ENCODE measurements around the gene BRMS1.

The BRMS1 gene

GRCh38 chr11:66317723-66318599 is 26.9 kb downstream of the BRMS1 start:
- H3K9me3 ChIP-seq (ENCODE audit: control insufficient read depth, low read length) = peaks cover 3% of the 10 kb centered on the region
- 43 to 47% methylated on average over 9 to 12 of the region's 16 CpGs for WGBS, 2 experiments (ENCODE audit: insufficient coverage in 2 of 2)
- peaks cover 53% of the 10 kb centered on the region for H3K4me1 ChIP-seq (ENCODE audit: control insufficient read depth, insufficient read depth, low read length, poor library complexity, severe bottlenecking)
- H3K27ac ChIP-seq (ENCODE audit: low read depth, low read length, severe bottlenecking) = peak overlapping the region; percentile 95
- H3K36me3 ChIP-seq (ENCODE audit: control insufficient read depth, insufficient read depth, low read length) = no peaks in the 10 kb centered on the region
- H3K4me3 ChIP-seq (ENCODE audit: extremely low read depth, insufficient read depth, low read length, poor library complexity, severe bottlenecking) = no peak overlapping the region

DNA sequence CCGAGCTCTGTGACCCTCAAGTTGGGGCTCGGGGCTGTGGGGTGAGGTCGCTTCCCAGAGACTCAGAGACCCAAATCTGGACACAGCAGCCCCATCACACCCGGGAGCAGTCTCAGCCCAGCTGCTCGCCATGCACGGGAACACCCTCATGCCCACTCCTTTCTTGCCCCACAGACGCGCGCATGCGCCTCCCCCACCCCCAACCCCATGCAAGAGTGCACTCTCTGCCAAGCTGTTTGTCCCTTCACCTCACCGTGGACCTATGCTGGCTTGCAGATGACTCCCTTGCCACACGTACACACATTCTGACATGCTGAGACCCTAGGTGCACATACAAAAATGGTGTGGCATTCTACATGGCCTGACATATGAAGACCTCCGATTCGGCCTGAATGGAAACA is 27.6 kb downstream of the BRMS1 start:
- H3K9me3 ChIP-seq (ENCODE audit: control insufficient read depth, low read length) = peaks cover 3% of the 10 kb centered on the region
- peak overlapping the region; percentile 23 for H3K4me3 ChIP-seq (ENCODE audit: extremely low read depth, insufficient read depth, low read length, poor library complexity, severe bottlenecking)
- H3K36me3 ChIP-seq (ENCODE audit: control insufficient read depth, insufficient read depth, low read length) = no peaks in the 10 kb centered on the region
- peak overlapping the region; percentile 95 for H3K27ac ChIP-seq (ENCODE audit: low read depth, low read length, severe bottlenecking)
- peaks cover 53% of the 10 kb centered on the region for H3K4me1 ChIP-seq (ENCODE audit: control insufficient read depth, insufficient read depth, low read length, poor library complexity, severe bottlenecking)
- 22 to 33% methylated on average over 12 to 13 of the region's 14 CpGs for WGBS, 2 experiments (ENCODE audit: insufficient coverage in 2 of 2)

DNA sequence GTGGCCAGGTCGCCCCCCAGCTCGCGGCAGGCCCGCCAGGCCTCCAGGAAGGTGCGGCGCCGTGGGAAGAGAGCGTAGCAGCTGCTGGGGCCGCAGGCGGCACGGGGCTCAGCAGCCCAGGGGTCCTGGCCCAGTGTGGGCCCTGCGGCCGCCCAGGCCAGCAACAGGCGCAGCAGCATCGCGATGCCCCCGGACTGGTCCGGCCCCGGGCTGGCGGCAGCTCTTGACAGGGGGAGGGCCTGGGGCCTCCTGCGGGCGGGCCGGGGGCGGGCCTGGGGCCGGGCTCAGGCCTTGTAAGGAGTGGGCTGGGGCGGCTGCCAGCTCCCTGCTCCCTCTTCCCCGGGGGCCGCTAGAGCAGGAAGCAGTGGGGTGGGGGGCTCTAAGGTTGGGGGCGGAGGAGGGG is 28.1 kb downstream of the BRMS1 start, which contains the start of gene CD248:
CD248 (minus strand) TSS at position 196 of the 403 bp plus-strand sequence; CDS start at position 179, 17 bp downstream.
- peak within 1 kb of the TSS; percentile 23 for H3K4me3 ChIP-seq (ENCODE audit: extremely low read depth, insufficient read depth, low read length, poor library complexity, severe bottlenecking)
- WGBS, 2 experiments (ENCODE audit: insufficient coverage in 2 of 2) = 35 to 48% methylated on average over 11 to 14 of the region's 29 CpGs

GRCh38 chr11:66315921-66316811 is 28.7 kb downstream of the BRMS1 start:
- WGBS, 2 experiments (ENCODE audit: insufficient coverage in 2 of 2) = 93% methylated on average over 52 of the region's 52 CpGs
- no peak overlapping the region for H3K27ac ChIP-seq (ENCODE audit: low read depth, low read length, severe bottlenecking)
- peak overlapping the region; percentile 23 for H3K4me3 ChIP-seq (ENCODE audit: extremely low read depth, insufficient read depth, low read length, poor library complexity, severe bottlenecking)

More for the DNA sequence above, 28.1 kb downstream of the BRMS1 start, which contains the start of gene CD248:
- peaks cover 3% of the 10 kb centered on the region for H3K9me3 ChIP-seq (ENCODE audit: control insufficient read depth, low read length)
- peaks cover 53% of the 10 kb centered on the region for H3K4me1 ChIP-seq (ENCODE audit: control insufficient read depth, insufficient read depth, low read length, poor library complexity, severe bottlenecking)
- H3K27ac ChIP-seq (ENCODE audit: low read depth, low read length, severe bottlenecking) = peak within 1 kb of the TSS; percentile 95
- H3K36me3 ChIP-seq (ENCODE audit: control insufficient read depth, insufficient read depth, low read length) = no peaks in the 10 kb centered on the region

GRCh38 chr11:66315498-66315885 is 29.4 kb downstream of the BRMS1 start:
- WGBS, 2 experiments (ENCODE audit: insufficient coverage in 2 of 2) = 97% methylated on average over 14 of the region's 14 CpGs
- H3K27ac ChIP-seq (ENCODE audit: low read depth, low read length, severe bottlenecking) = peak overlapping the region; percentile 29
- H3K9me3 ChIP-seq (ENCODE audit: control insufficient read depth, low read length) = peaks cover 3% of the 10 kb centered on the region
- peaks cover 59% of the 10 kb centered on the region for H3K4me1 ChIP-seq (ENCODE audit: control insufficient read depth, insufficient read depth, low read length, poor library complexity, severe bottlenecking)
- peak overlapping the region; percentile 39 for H3K4me3 ChIP-seq (ENCODE audit: extremely low read depth, insufficient read depth, low read length, poor library complexity, severe bottlenecking)
- H3K36me3 ChIP-seq (ENCODE audit: control insufficient read depth, insufficient read depth, low read length) = no peaks in the 10 kb centered on the region

More at GRCh38 chr11:66315921-66316811, 28.7 kb downstream of the BRMS1 start:
- H3K4me1 ChIP-seq (ENCODE audit: control insufficient read depth, insufficient read depth, low read length, poor library complexity, severe bottlenecking) = peaks cover 57% of the 10 kb centered on the region
- H3K9me3 ChIP-seq (ENCODE audit: control insufficient read depth, low read length) = peaks cover 3% of the 10 kb centered on the region
- H3K36me3 ChIP-seq (ENCODE audit: control insufficient read depth, insufficient read depth, low read length) = no peaks in the 10 kb centered on the region

DNA sequence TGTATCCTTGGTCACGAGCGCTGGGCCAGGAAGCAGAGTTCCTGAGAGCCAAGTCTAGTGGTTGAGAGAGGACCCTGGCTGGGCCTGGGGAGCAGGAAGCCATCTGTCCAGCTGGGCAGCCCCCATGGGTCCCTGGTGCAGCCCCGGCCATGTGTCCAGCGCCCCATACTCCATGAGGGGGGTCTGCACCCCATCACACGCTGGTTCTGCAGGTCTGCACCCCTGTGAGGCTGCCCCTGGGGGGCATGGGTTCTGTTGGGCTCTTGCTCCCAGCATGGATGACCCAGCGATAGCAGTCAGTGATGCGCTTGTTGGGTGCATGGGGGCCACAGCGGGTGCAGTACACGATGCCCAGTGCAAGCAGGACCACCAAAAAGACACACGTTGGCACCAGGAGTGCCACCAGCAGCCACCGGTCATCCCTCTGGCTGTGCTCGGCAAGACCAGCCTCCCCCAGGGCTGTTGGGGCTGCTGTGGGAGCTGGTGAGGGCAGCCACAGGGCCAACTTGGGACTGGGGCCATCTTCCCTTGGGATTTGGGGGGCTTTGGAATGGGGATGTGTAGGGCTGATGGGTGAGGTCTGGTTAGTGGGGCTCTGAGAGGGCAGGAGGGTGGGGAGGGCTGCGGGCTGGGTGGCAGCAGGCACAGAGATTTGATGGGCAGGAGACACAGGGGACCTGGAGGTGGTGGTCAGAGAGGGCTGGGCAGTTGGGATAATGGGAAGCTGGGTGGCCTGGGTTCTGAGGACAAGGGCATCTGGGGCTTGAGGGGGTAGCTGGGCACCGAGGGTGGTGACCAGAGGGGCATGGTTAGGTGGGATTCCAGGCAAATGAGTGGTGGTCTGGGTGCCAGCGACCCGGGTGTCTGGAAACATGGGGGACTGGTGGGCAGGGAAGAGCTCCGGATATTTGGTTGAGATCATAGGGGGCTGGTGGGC is 30.1 kb downstream of the BRMS1 start:
- H3K4me3 ChIP-seq (ENCODE audit: extremely low read depth, insufficient read depth, low read length, poor library complexity, severe bottlenecking) = peak overlapping the region; percentile 39
- H3K4me1 ChIP-seq (ENCODE audit: control insufficient read depth, insufficient read depth, low read length, poor library complexity, severe bottlenecking) = peaks cover 59% of the 10 kb centered on the region
- peak overlapping the region; percentile 98 for H3K27ac ChIP-seq (ENCODE audit: low read depth, low read length, severe bottlenecking)
- 92 to 95% methylated on average over 16 to 17 of the region's 17 CpGs for WGBS, 2 experiments (ENCODE audit: insufficient coverage in 2 of 2)
- no peaks in the 10 kb centered on the region for H3K36me3 ChIP-seq (ENCODE audit: control insufficient read depth, insufficient read depth, low read length)
- H3K9me3 ChIP-seq (ENCODE audit: control insufficient read depth, low read length) = peaks cover 3% of the 10 kb centered on the region

- Histone ChIP-seq H3K4me3 (ENCODE audit: extremely low read depth, insufficient read depth, low read length, poor library complexity, severe bottlenecking) (peak overlapping the region; percentile 39), H3K4me1 (ENCODE audit: control insufficient read depth, insufficient read depth, low read length, poor library complexity, severe bottlenecking) (peaks cover 64% of the 10 kb centered on the region), H3K9me3 (ENCODE audit: control insufficient read depth, low read length) (no peaks in the 10 kb centered on the region), H3K36me3 (ENCODE audit: control insufficient read depth, insufficient read depth, low read length) (no peaks in the 10 kb centered on the region), H3K27ac (ENCODE audit: low read depth, low read length, severe bottlenecking) (peak overlapping the region; percentile 98)
- WGBS, 2 experiments (ENCODE audit: insufficient coverage in 2 of 2) = no CpG with 5 or more reads among the region's 1 CpG
These were observed 30.8 kb downstream of the BRMS1 start for GRCh38 chr11:66314186-66314501.

DNA sequence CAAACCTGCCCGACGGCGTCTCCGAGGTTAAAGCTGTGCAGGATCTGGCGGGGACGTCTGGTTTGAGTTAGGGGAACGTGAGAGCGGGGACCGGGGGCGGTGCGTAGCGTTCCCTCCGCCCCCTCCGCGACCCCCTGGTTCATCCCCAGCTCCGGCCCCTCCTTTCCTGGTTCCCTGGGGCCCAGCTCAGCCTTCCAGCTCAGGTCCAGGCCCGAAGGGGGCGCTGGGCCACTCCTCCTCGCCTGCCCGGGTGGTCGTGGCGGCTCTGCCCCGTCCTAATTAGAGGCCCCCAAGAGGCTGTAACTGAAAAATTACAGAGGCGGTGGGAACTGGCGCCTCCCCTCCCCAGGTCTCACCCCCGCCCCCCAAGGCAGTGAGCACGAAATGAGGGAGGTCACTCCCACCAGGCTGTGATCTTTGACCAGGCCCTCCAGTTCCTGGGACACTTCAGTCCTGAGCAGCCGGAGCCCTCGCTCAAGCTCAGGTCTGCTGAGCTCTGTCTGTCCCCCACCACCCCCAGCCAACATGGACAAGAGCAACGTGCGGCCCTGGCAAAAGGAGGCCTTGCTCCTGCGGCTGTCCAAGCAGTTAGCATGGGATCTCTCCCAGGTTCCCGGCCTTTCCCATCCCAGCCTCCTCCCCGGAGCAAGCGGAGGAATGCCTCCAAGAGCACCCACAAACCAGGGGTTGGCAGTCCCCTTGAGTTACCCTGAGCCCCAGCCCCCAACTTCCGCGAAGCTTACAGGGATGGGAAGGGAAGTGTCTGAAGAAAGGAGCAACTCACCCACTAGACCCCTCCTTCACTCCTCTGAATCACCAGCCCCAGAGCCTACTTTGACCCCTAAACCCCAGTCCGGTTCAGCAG is 31.4 kb downstream of the BRMS1 start:
- H3K4me3 ChIP-seq (ENCODE audit: extremely low read depth, insufficient read depth, low read length, poor library complexity, severe bottlenecking) = peak overlapping the region; percentile 39
- H3K4me1 ChIP-seq (ENCODE audit: control insufficient read depth, insufficient read depth, low read length, poor library complexity, severe bottlenecking) = peaks cover 62% of the 10 kb centered on the region
- peak overlapping the region; percentile 98 for H3K27ac ChIP-seq (ENCODE audit: low read depth, low read length, severe bottlenecking)
- 15 to 16% methylated on average over 21 to 26 of the region's 38 CpGs for WGBS, 2 experiments (ENCODE audit: insufficient coverage in 2 of 2)
- H3K36me3 ChIP-seq (ENCODE audit: control insufficient read depth, insufficient read depth, low read length) = no peaks in the 10 kb centered on the region
- H3K9me3 ChIP-seq (ENCODE audit: control insufficient read depth, low read length) = no peaks in the 10 kb centered on the region

GRCh38 chr11:66312549-66313320 is 32.2 kb downstream of the BRMS1 start:
- 1% methylated on average over 30 to 49 of the region's 52 CpGs for WGBS, 2 experiments (ENCODE audit: insufficient coverage in 2 of 2)
- Histone ChIP-seq H3K27ac (ENCODE audit: low read depth, low read length, severe bottlenecking) (peak overlapping the region; percentile 98), H3K4me3 (ENCODE audit: extremely low read depth, insufficient read depth, low read length, poor library complexity, severe bottlenecking) (peak overlapping the region; percentile 47), H3K9me3 (ENCODE audit: control insufficient read depth, low read length) (no peaks in the 10 kb centered on the region), H3K4me1 (ENCODE audit: control insufficient read depth, insufficient read depth, low read length, poor library complexity, severe bottlenecking) (peaks cover 54% of the 10 kb centered on the region), H3K36me3 (ENCODE audit: control insufficient read depth, insufficient read depth, low read length) (no peaks in the 10 kb centered on the region)
